GM08714 (cell line): Measurements from ENCODE around the gene LZTR1.
"Not testable (repeated sequence)": the region's sequence is repeated elsewhere in the genome, so short reads cannot be mapped to it uniquely, and the experiment has no call there.

Experiments used
- H3K4me3 ChIP-seq: fragments of 200-500 bp; sonication (Bioruptor generic); 2 replicates; pipeline ENCODE4 v1.5.1; 2014; ENCODE audit warnings: mild to moderate bottlenecking, low read length, inconsistent platforms
- ZNF274 ChIP-seq: IDR thresholded peaks from 2 replicates; pipeline ENCODE4 v1.6.1; 2012; ENCODE audit warnings: mild to moderate bottlenecking, low read depth, low read length

The LZTR1 gene

DNA sequence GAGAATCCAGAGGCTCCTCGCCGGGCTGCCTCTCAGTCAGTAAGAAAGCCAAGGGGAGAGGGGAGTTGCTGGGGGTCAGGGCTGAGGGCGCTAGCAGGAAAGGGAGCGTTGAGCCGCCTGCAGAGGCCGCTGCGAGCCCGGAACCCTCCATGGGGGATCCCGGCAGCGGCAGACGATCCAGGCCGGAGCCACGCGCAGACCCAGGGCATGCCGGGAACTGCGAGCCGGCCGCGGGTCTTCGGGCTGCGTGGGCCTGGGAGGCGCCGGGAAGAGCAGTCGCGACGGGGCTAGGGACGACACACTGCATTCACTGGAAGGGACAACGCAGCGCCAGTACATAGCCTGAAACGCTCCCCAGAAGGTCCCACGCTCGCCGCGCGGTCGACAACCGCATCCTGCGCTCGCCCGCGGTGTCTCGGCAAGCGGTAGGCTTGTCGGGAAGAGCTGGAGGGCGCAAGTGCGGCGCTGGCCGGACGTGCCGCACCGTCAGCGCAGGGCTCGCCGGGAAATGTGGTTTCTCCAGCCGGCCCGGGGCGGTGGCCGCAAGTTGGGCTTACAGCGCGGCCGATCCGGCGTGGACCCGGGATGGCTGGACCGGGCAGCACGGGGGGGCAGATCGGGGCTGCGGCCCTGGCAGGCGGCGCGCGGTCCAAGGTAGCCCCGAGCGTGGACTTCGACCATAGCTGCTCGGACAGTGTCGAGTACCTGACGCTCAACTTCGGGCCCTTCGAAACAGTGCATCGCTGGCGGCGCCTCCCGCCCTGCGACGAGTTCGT is at the start of gene LZTR1:
LZTR1 (plus strand) TSS at position 511 of the 776 bp plus-strand sequence; CDS start at position 586, 75 bp downstream.
- H3K4me3 ChIP-seq = peak within 1 kb of the TSS; percentile 77
- TF ChIP-seq ZNF274 = no peak

DNA sequence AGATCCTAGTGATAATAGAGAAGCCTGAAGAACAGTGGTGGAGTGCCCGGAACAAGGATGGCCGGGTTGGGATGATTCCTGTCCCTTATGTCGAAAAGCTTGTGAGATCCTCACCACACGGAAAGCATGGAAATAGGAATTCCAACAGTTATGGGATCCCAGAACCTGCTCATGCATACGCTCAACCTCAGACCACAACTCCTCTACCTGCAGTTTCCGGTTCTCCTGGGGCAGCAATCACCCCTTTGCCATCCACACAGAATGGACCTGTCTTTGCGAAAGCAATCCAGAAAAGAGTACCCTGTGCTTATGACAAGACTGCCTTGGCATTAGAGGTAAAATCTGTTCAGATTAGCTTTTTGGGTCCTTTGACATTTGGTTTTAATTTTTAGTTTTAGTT is 48.2 kb upstream of the LZTR1 start:
- no peak for TF ChIP-seq ZNF274
- no peak overlapping the region for H3K4me3 ChIP-seq

DNA sequence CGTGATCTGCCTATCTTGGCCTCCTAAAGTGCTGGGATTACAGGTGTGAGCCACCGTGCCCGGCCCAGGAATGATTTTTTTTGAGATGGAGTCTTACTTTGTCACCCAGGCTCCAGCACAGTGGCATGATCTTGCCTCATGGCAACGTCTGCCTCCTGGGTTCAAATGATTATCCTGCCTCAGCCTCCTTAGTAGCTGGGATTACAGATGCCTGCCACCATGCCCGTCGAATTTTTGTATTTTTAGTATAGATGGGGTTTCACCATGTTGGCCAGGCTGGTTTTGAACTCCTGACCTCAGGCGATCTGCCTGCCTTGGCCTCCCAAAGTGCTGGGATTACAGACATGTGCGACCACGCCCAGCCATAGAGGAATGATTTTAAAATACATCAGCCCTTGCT is 47.0 kb upstream of the LZTR1 start:
- not testable (repeated sequence) for H3K4me3 ChIP-seq

DNA sequence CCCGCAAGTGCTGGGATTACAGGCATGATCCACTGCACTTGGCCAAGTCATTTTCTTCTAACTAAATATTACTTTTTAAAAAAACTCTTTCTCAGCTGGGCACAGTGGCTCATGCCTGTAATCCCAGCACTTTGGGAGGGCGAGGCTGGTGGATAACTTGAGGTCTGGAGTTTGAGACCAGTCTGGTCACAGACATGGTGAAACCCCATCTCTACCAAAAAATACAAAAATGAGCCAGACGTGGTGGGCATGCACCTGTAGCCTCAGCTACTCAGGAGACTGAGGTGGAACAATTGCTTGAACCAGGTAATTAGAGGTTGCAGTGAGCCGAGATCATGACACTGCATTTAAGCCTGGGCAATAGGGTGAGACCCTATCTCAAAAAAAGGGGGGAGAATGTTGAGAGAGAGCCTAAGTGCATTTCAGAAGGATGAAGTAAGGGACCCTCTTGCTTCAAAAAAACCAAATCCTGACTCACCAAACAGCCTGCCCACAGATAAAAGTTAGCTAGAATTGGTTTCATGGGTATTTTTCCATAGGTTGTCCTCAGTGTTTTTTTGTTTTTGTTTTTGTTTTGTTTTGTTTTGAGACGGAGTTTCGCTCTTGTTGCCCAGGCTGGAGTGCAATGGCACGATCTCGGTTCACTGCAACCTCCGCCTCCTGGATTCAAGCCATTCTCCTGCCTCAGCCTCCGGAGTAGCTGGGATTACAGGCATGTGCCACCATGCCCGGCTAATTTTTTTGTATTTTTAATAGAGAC is 46.1 kb upstream of the LZTR1 start:
- not testable (repeated sequence) for H3K4me3 ChIP-seq

DNA sequence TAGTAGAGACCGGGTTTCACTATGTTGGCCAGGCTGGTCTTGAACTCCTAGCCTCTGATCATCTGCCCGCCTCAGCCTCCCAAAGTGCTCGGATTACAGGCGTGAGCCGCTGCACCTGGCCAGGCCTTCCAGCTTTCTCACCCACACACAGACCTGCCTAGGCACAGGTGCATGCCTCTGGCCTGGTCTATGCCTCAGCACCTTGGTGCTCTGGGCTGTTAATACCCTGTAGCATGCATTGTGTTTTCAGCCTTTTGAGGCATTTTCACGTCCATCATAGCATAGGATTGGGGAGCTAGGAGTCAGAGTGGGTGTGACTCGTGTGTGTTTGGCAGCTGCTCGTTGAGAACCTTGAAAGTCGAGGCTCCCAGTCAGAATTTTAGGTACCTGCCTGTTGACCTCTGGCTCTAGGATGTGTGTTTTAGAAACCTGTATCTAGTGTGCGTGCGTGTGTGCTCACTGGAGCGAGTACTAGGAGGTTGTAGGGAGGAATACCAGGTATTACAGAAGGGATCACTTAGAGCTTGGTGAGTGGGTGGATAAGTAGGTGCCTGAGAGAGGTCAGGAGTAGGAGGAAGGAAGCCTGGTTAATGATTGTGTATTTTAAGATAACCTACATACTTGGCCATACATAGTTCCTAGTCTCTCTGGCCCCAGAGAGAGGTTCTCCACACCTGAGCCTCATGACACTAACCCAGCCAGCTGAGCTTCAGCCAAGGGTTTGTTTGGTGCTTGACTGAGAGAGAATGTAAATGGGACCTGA is 44.9 kb upstream of the LZTR1 start:
- no peak for TF ChIP-seq ZNF274
- no peak overlapping the region for H3K4me3 ChIP-seq

DNA sequence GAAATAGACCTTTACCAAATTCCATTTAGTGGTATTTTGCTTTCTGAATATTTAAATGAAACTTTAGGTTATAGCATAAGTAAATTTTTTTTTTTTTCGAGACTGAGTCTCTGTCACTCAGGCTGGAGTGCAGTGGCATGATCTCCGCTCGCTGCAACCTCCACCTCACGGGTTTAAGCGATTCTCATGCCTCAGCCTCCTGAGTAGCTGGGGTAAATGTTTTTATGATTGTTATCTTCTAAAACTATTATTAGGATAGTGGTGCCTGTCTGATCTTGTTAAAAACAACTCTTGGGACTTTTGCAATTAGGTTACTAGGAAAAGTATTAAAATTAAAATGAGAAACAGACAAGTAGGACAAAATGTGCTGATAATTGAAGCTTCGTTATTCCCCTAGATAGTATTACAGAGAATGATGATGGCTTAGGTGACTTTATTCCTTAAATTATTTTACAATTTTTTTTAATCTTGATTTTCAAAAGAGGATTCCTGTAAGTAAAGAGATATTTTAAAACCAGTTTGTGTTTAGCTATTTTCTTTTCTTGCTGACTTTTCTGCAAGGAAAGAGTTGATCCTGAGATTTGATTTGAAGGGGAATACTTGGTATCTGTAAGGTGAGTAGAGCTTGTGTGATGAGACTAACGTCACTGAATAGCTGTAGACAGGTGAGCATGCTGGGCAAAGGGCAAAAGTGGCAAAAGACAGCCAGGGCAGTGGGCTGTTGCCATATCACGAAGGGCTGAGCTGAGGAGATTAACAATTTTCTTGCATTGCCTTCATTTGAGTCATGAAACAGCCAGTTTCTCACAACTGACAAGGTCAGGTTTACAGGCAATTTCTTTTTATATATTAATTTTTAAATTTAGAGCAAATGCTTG is 44.1 kb upstream of the LZTR1 start:
- no peak overlapping the region for H3K4me3 ChIP-seq
- TF ChIP-seq ZNF274 = no peak

DNA sequence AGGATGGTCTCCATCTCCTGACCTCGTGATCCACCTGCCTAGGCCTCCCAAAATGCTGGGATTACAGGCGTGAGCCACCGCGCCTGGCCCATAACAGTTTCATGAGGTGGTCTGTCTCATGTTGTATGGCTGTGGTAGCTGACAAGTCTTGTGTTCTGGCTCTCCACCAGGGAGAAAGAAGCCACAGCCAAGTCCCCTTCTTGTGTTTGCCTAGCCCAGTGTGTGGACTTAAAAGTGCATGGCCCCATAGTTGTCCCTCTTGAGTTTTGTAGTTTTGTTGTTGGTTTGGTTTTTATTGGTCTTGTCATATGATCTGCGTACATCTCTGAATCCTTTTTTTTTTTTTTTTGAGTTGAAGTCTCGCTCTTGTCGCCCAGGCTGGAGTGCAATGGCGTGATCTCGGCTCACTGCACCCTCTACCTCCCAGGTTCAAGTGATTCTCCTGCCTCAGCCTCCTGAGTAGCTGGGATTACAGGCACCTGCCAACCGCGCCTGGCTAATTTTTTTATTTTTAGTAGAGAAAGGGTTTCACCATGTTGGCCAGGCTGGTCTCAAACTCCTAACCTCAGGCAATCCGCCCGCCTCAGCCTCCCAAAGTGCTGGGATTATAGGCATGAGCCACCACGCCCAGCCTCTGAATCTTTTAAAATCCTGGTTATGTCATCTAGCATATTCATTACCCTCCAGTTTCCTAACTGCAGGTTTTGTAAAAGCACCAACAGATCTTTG is 42.5 kb upstream of the LZTR1 start:
- not testable (repeated sequence) for H3K4me3 ChIP-seq

DNA sequence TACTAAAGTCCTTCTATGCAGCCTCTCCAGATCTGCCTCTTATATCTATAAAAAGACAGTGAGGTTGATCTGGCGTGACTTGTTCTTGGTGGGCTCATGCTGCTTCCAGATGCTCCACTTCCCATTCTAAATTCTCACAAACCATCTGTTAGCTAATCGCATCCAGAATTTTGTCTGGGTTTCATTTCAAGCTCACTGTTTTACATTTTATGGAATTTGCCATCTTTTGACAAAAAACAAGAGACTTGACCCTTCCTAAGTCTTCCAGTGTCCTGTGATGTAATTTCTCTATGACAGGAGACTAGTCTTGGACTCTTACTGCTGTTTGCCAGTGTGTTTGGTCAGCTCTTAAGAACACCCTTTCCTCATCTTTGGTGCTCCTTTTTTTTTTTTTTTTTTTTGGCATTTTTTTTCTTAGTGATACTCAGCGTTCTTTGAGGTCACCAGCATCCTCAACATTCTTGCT is 41.9 kb upstream of the LZTR1 start:
- H3K4me3 ChIP-seq = no peak overlapping the region
- no peak for TF ChIP-seq ZNF274

DNA sequence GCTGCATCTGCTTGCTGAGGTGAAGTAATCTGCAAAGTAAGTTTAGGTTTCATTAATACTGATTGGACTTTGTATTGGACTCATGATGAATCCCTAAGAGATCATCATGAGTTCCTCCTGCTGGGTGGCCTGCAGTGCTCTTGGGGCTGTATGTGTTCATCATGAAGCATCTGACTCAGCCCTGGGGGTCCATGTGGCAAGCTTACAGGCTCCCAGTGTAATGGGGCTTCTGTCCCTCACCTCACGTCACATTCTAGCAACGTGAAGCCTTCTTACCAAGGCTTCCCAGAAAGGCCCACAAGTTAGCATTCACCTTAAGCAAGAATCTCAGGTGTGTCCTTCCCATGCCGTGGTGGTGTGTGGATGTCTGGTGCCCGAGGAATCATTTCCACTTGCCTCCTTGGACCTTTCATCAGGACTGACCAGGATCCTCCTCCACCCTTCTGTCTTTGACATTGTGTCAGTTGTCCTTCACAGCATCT is 41.2 kb upstream of the LZTR1 start:
- no peak overlapping the region for H3K4me3 ChIP-seq
- TF ChIP-seq ZNF274 = no peak

DNA sequence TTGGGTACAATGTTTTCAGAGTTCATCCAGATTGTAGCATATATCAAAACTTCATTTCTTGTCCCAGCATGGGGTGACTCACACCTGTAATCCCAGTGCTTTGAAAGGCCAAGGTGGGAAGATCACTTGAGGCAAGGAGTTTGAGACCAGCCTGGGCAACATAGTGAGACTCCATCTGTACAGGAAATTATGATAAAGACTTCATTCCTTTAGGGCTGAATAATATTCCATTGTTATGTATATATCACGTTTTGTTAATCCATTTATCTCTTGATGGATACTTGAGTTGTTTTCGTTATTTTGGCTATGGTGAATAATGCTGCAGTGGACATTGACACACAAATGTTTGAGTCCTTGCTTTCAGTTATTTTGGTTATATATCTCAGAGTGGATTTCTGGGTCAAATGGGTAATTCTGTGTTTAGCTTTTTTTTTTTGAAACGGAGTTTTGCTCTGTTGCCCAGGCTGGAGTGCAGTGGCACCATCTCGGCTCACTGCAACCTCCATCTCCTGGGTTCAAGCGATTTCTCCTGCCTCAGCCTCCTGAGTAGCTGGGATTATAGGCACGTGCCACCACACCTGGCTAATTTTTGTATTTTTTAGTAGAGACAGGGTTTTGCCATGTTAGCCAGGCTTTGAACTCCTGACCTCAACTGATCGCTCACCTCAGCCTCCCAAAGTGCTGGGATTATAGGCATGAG is 39.7 kb upstream of the LZTR1 start:
- not testable (repeated sequence) for H3K4me3 ChIP-seq

DNA sequence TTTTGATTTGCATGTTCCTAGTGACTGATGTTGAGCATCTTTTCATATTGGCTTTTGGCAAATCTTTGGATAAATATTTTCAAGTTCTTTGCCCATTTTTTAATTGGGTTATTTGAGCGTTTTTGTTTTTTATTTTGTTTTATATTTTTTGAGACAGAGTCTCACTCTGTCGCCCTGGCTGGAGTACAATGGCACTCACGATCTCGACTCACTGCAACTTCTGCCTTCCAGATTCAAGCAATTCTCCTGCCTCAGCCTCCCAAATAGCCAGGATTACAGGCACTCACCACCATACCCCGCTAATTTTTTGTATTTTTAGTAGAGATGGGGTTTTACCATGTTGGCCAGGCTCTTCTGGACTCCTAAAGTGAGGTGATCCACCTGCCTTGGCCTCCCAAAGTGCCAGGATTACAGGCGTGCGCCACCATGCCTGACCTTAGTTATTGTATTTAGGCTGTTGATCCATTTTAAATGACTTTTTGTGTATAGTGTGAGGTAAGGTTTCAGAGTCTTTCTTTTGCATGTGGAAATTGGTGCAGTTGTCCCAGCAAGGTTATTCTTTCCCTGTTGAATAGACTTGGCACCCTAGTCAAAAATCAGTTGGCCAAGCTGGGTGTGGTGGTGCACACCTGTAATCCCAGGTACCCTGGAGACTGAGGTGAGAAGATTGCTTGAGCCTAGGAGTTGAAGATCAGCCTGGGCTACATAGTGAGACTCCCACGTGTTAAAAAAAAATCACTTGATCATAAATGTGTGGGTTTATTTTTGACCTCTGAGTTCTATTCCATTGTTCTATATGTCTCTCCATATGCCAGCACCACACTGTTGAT is 38.8 kb upstream of the LZTR1 start:
- no peak overlapping the region for H3K4me3 ChIP-seq
- TF ChIP-seq ZNF274 = no peak

DNA sequence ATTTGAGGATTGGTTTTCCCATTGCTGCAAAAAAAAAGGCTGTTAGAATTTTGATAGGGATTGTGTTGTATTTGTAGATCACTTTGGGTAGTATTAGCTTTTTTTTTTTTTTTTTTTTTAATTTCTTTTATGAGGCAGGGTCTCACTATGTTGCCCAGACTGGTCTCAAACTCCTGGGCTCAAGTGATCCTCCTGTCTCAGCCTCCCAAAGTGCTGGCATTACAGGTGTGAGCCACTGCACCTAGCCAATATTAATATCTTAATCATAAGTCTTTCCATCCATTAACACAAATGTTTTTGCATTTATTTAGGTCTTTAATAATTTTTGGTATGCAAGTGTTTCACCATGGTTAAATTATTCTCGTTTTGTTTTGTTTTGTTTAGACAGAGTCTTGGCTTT is 38.1 kb upstream of the LZTR1 start:
- H3K4me3 ChIP-seq = no peak overlapping the region

More for the DNA sequence above, 38.1 kb upstream of the LZTR1 start:
- TF ChIP-seq ZNF274 = no peak
